A549 (cell line): Measurements from ENCODE around the gene PRKN. TPM values are rescaled to one million over a fixed set of nuclear protein-coding genes. Genes with fewer than 3 reads are reported as not detected.

Experiments used
- ATAC-seq, 2 experiments: fragments of 200-7000 bp in 1 of 2; fragments of >200 bp in 1 of 2; cut with Nextera tagmentation in 1 of 2; cut with Tn5 transposase in 1 of 2; 3 replicates each; pipeline versions ENCODE4 v1.8.0 to v1.9.1; 2018 to 2020; ENCODE audit warnings: mild to moderate bottlenecking in 1 of 2, moderate library complexity in 1 of 2
- CTCF ChIA-PET: fragments of 300-600 bp; sonication (Branson Sonifier 250); formaldehyde crosslinking; extraction: SDS; loops from one replicate; lab custom pipeline; 2021; ENCODE audit warnings: antibody characterized with exemption, inconsistent platforms; lab: Yijun Ruan, JAX
- POLR2A ChIA-PET: fragments of 350-600 bp; formaldehyde crosslinking; extraction: SDS; loops from one replicate; lab custom pipeline; 2021; ENCODE audit warnings: antibody characterized with exemption, inconsistent platforms; lab: Yijun Ruan, JAX
- DNase-seq, 2 experiments: peaks; one replicate each; pipeline versions ENCODE4 v3.0.0 to v3.0.0-alpha.2; 2011 to 2016; ENCODE audit warnings: low read depth in 1 of 2, low spot score in 1 of 2
- FAIRE-seq: peaks from 2 replicates; lab custom pipeline; 2011; peaks lifted over from hg19 to GRCh38; lab: Jason Lieb, UNC
- H3K27ac ChIP-seq, 2 experiments: fragments of >200 bp; sonication (Bioruptor Twin); formaldehyde crosslinking; 3 replicates each; pipeline ENCODE4 v1.5.1; 2016 to 2017
- H3K4me1 ChIP-seq: fragments of >200 bp; sonication (Bioruptor Twin); formaldehyde crosslinking; 3 replicates; pipeline ENCODE4 v1.6.1; 2016
- H3K4me2 ChIP-seq: fragments of >200 bp; sonication (Bioruptor Twin); formaldehyde crosslinking; 3 replicates; pipeline ENCODE4 v1.6.1; 2016
- H3K4me3 ChIP-seq: fragments of >200 bp; sonication (Bioruptor Twin); formaldehyde crosslinking; 3 replicates; pipeline ENCODE4 v1.5.1; 2016
- H3K9me3 ChIP-seq: fragments of >200 bp; sonication (Bioruptor Twin); formaldehyde crosslinking; 3 replicates; pipeline ENCODE4 v1.6.1; 2016
- ATOH8 ChIP-seq: fragments of 250-450 bp; sonication (Bioruptor Pico); IDR thresholded peaks from 2 replicates; pipeline ENCODE4 v1.5.0; 2020; ENCODE audit warnings: low read depth, mild to moderate bottlenecking, moderate library complexity
- BCL3 ChIP-seq: fragments of >200 bp; sonication (Bioruptor Twin); formaldehyde crosslinking; IDR thresholded peaks from 3 replicates; pipeline ENCODE4 v1.6.1; 2016
- CBX2 ChIP-seq: fragments of 200-600 bp; sonication (generic); IDR thresholded peaks from 2 replicates; pipeline ENCODE4 v1.6.1; 2016; ENCODE audit warnings: low read depth, mild to moderate bottlenecking, borderline replicate concordance
- CBX8 ChIP-seq: fragments of 200-600 bp; sonication (generic); IDR thresholded peaks from 2 replicates; pipeline ENCODE4 v1.6.1; 2016
- CTCF ChIP-seq: fragments of >200 bp; sonication (Bioruptor Twin); formaldehyde crosslinking; IDR thresholded peaks from 3 replicates; pipeline ENCODE4 v1.5.1; 2016
- EP300 ChIP-seq, 2 experiments: fragments of >200 bp; sonication (Bioruptor Twin); formaldehyde crosslinking; IDR thresholded peaks; 2 replicates in 1 of 2; 3 replicates in 1 of 2; pipeline ENCODE4 v1.6.1; 2016 to 2017
- ESRRA ChIP-seq: fragments of 150-350 bp; IDR thresholded peaks from 2 replicates; pipeline ENCODE4 v1.6.1; 2014; ENCODE audit warnings: mild to moderate bottlenecking, low read length, borderline replicate concordance
- FOSB ChIP-seq: fragments of 250-450 bp; sonication (Bioruptor Pico); IDR thresholded peaks from 2 replicates; pipeline ENCODE4 v1.5.0; 2020; ENCODE audit warnings: mild to moderate bottlenecking, moderate library complexity
- HDAC2 ChIP-seq: fragments of 200-600 bp; sonication (generic); IDR thresholded peaks from 2 replicates; pipeline ENCODE4 v1.6.1; 2016
- HEYL ChIP-seq: fragments of 250-450 bp; sonication (Bioruptor Pico); IDR thresholded peaks from 2 replicates; pipeline ENCODE4 v1.8.0; 2021; ENCODE audit warnings: mild to moderate bottlenecking, moderate library complexity
- HMGXB4 ChIP-seq: fragments of 250-450 bp; sonication (Bioruptor Pico); IDR thresholded peaks from 2 replicates; pipeline ENCODE4 v1.5.0; 2021; ENCODE audit warnings: mild to moderate bottlenecking, moderate library complexity, borderline replicate concordance
- NPAS2 ChIP-seq: fragments of 250-450 bp; sonication (Bioruptor Pico); IDR thresholded peaks from 2 replicates; pipeline ENCODE4 v1.8.0; 2022; ENCODE audit warnings: mild to moderate bottlenecking, moderate library complexity, borderline replicate concordance
- PBX3 ChIP-seq: IDR thresholded peaks from 2 replicates; pipeline ENCODE4 v1.6.1; 2012
- PHF8 ChIP-seq: fragments of 200-600 bp; sonication (generic); IDR thresholded peaks from 2 replicates; pipeline ENCODE4 v1.6.1; 2016; ENCODE audit warnings: low read depth, mild to moderate bottlenecking, antibody characterized with exemption, moderate library complexity, borderline replicate concordance
- POLR2A ChIP-seq: IDR thresholded peaks from 2 replicates; pipeline ENCODE4 v1.6.1; 2012; ENCODE audit warnings: mild to moderate bottlenecking, low read length
- REST ChIP-seq: fragments of 200-600 bp; sonication (generic); IDR thresholded peaks from 2 replicates; pipeline ENCODE4 v1.6.1; 2016; ENCODE audit warnings: antibody characterized with exemption, mild to moderate bottlenecking, moderate library complexity
- RFX5 ChIP-seq: fragments of 450-650 bp; IDR thresholded peaks from 2 replicates; pipeline ENCODE4 v1.7.1; 2014; ENCODE audit warnings: antibody characterized with exemption, mild to moderate bottlenecking, moderate library complexity
- SREBF2 ChIP-seq: fragments of 450-650 bp; IDR thresholded peaks from 2 replicates; pipeline ENCODE4 v1.6.1; 2014; ENCODE audit warnings: mild to moderate bottlenecking, moderate library complexity
- ZC3H11A ChIP-seq: fragments of 450-650 bp; IDR thresholded peaks from 2 replicates; pipeline ENCODE4 v1.6.1; 2014; ENCODE audit warnings: antibody characterized with exemption, mild to moderate bottlenecking
- ZNF302 ChIP-seq: fragments of 250-450 bp; sonication (Bioruptor Pico); IDR thresholded peaks from 2 replicates; pipeline ENCODE4 v1.9.0; 2021; ENCODE audit warnings: inconsistent platforms, mild to moderate bottlenecking, moderate library complexity
- WGBS: methylation state at CpG from one replicate; pipeline ENCODE4 v1.1.6; 2017; ENCODE audit errors: missing lambda C conversion rate; 5-methylcytosine and 5-hydroxymethylcytosine counted together
- polyA plus RNA-seq, 4 experiments: library from polyadenylated mRNA; depleted of rRNA in 3 of 4; stranded (reverse); fragments of >200 nt; fragmentation: RNase III in 1 of 4; extraction: RNeasy Plus Mini Kit Qiagen cat#74134 plus additional on column Dnase treatment in 1 of 4; gene quantifications; 2 replicates in 3 of 4; 3 replicates in 1 of 4; pipeline ENCODE4 v1.2.3, GENCODE V29; 2011 to 2017

Gene PRKN
- polyA plus RNA-seq, 2 of the 4 experiments (the other 2 are of a cell fraction): 0.36 to 0.39 TPM

- Histone ChIP-seq H3K27ac (no peak overlapping the region), H3K4me1 (no peaks in the 10 kb centered on the region), H3K4me3 (no peak overlapping the region), H3K9me3 (no peaks in the 10 kb centered on the region), H3K4me2 (no peak overlapping the region)
- POLR2A ChIA-PET: no interaction called here
- no peak for ATAC-seq
- CTCF ChIA-PET: interaction anchor here (1.6 kb wide), 1 partner anchor 15 kb away, joined by 3 read pairs; no protein-coding TSS in a partner anchor
- WGBS: 61% methylated on average over 2 of the region's 2 CpGs
- TF ChIP-seq REST: no peak
- TF ChIP-seq, all 56 proteins: peak for 0
- FAIRE-seq: no peak
- no peak for DNase-seq
These were observed 618.0 kb downstream of the PRKN start for GRCh38 chr6:162109480-162110050.

- Histone ChIP-seq H3K27ac (no peak overlapping the region), H3K4me1 (no peaks in the 10 kb centered on the region), H3K9me3 (no peaks in the 10 kb centered on the region), H3K4me3 (no peak overlapping the region), H3K4me2 (no peak overlapping the region)
- ChIA-PET POLR2A (no interaction called here), CTCF (interaction anchor here (1.6 kb wide), 1 partner anchor 16 kb away, joined by 3 read pairs; no protein-coding TSS in a partner anchor)
- no peak for ATAC-seq
- no peak for FAIRE-seq
- no peak for TF ChIP-seq CTCF
- TF ChIP-seq PHF8: no peak
- TF ChIP-seq SREBF2: no peak
- TF ChIP-seq FOSB: no peak
- no peak for TF ChIP-seq ESRRA
- no peak for TF ChIP-seq ZNF302 (CRISPR knock-in tag)
- TF ChIP-seq ZC3H11A: no peak
- TF ChIP-seq BCL3: no peak
- no peak for TF ChIP-seq HEYL (CRISPR knock-in tag)
- TF ChIP-seq PBX3: no peak
- WGBS: 55% methylated on average over 3 of the region's 3 CpGs
- no peak for DNase-seq
These were observed 619.5 kb downstream of the PRKN start for GRCh38 chr6:162108041-162108440.

GRCh38 chr6:162100096-162100495 is 627.5 kb downstream of the PRKN start:
- ChIA-PET CTCF (no interaction called here), POLR2A (no interaction called here)
- no peak for FAIRE-seq
- Histone ChIP-seq H3K4me3 (no peak overlapping the region), H3K27ac (peak overlapping the region; percentile 54 to 69; a peak in 5 of 6 replicates), H3K4me1 (peaks cover 12% of the 10 kb centered on the region; the same call in 2 of the 3 replicates), H3K9me3 (no peaks in the 10 kb centered on the region), H3K4me2 (peak overlapping the region; percentile 37)
- no peak for ATAC-seq
- DNase-seq: no peak
- WGBS: 91% methylated on average over 5 of the region's 5 CpGs
- TF ChIP-seq HMGXB4 (CRISPR knock-in tag) (no peak), ATOH8 (CRISPR knock-in tag) (no peak), POLR2A (no peak), CTCF (no peak), ESRRA (no peak), CBX2 (no peak), CBX8 (no peak), HDAC2 (no peak), NPAS2 (no peak), EP300 (IDR thresholded peaks at IDR 0.05) (no peak; a peak in 1 of 5 replicates), RFX5 (no peak)
